ENCODE results near the gene PCDHB5.
"Not testable (repeated sequence)": the region's sequence is repeated elsewhere in the genome, so short reads cannot be mapped to it uniquely, and the experiment has no call there.

The PCDHB5 gene

GRCh38 chr5:141135030-141135717, at the start of gene PCDHB5:
Gene PCDHB5 (plus strand): TSS chr5:141135206. CDS start chr5:141135435, 229 bp downstream.
- DNase-seq (ENCODE audit: insufficient read length, low spot score) (no peak), FAIRE-seq (no peak)

GRCh38 chr5:141094481-141095262, 40.3 kb upstream of the PCDHB5 start, which contains the start of gene PCDHB2:
Gene PCDHB2 (plus strand): TSS chr5:141094615. CDS start chr5:141094791, 176 bp downstream.
- FAIRE-seq, result no peak
- no peak for DNase-seq (ENCODE audit: insufficient read length, low spot score)

GRCh38 chr5:141095263-141095641, 39.8 kb upstream of the PCDHB5 start:
- FAIRE-seq (no peak), DNase-seq (ENCODE audit: insufficient read length, low spot score) (no peak)

GRCh38 chr5:141096181-141096580, 38.8 kb upstream of the PCDHB5 start:
- DNase-seq (ENCODE audit: insufficient read length, low spot score); FAIRE-seq: not testable (repeated sequence)

- not testable (repeated sequence) for FAIRE-seq; DNase-seq (ENCODE audit: insufficient read length, low spot score)
These were observed 38.4 kb upstream of the PCDHB5 start for GRCh38 chr5:141096586-141096985.

GRCh38 chr5:141100243-141100805, 34.7 kb upstream of the PCDHB5 start, which contains the start of gene PCDHB3:
Gene PCDHB3 (plus strand): TSS chr5:141100473. CDS start chr5:141100650, 177 bp downstream.
- DNase-seq (ENCODE audit: insufficient read length, low spot score), result no peak
- FAIRE-seq, result no peak

GRCh38 chr5:141101059-141101458, 33.9 kb upstream of the PCDHB5 start:
- FAIRE-seq, result no peak

GRCh38 chr5:141102070-141102469, 32.9 kb upstream of the PCDHB5 start:
- DNase-seq (ENCODE audit: insufficient read length, low spot score); FAIRE-seq: not testable (repeated sequence)

More at GRCh38 chr5:141101059-141101458, 33.9 kb upstream of the PCDHB5 start:
- no peak for DNase-seq (ENCODE audit: insufficient read length, low spot score)

GRCh38 chr5:141102471-141102870, 32.5 kb upstream of the PCDHB5 start:
- not testable (repeated sequence) for FAIRE-seq; DNase-seq (ENCODE audit: insufficient read length, low spot score)

- DNase-seq (ENCODE audit: insufficient read length, low spot score) (no peak), FAIRE-seq (no peak)
These were observed 29.7 kb upstream of the PCDHB5 start for GRCh38 chr5:141105350-141105749.

- no peak for FAIRE-seq
- no peak for DNase-seq (ENCODE audit: insufficient read length, low spot score)
These were observed 15.8 kb upstream of the PCDHB5 start for GRCh38 chr5:141119250-141119649.

GRCh38 chr5:141121563-141121962, 13.4 kb upstream of the PCDHB5 start, which contains the start of gene PCDHB4:
Gene PCDHB4 (plus strand): TSS chr5:141121818. CDS start chr5:141121999, 181 bp downstream.
- FAIRE-seq (no peak), DNase-seq (ENCODE audit: insufficient read length, low spot score) (no peak)

GRCh38 chr5:141121985-141122384, 13.0 kb upstream of the PCDHB5 start:
- DNase-seq (ENCODE audit: insufficient read length, low spot score) (no peak), FAIRE-seq (no peak)

- FAIRE-seq; DNase-seq (ENCODE audit: insufficient read length, low spot score): not testable (repeated sequence)
These were observed 11.4 kb upstream of the PCDHB5 start for GRCh38 chr5:141123396-141124135.

- no peak for FAIRE-seq
- DNase-seq (ENCODE audit: insufficient read length, low spot score), result no peak
These were observed 7.7 kb upstream of the PCDHB5 start for GRCh38 chr5:141127305-141127704.

- DNase-seq (ENCODE audit: insufficient read length, low spot score), result no peak
- FAIRE-seq, result no peak
These were observed 786 bp downstream of the PCDHB5 start for GRCh38 chr5:141135718-141136266.

- FAIRE-seq, result not testable (repeated sequence)
These were observed 2.3 kb downstream of the PCDHB5 start for GRCh38 chr5:141137346-141137745.

GRCh38 chr5:141149812-141150211, 14.8 kb downstream of the PCDHB5 start, which contains the start of gene PCDHB6:
Gene PCDHB6 (plus strand): TSS chr5:141150057. CDS start chr5:141150258, 201 bp downstream.
- DNase-seq (ENCODE audit: insufficient read length, low spot score) (no peak), FAIRE-seq (no peak)

More at GRCh38 chr5:141137346-141137745, 2.3 kb downstream of the PCDHB5 start:
- not testable (repeated sequence) for DNase-seq (ENCODE audit: insufficient read length, low spot score)

- FAIRE-seq (no peak), DNase-seq (ENCODE audit: insufficient read length, low spot score) (no peak)
These were observed 15.4 kb downstream of the PCDHB5 start for GRCh38 chr5:141150224-141150992.

All from GM19239 (cell line).